ENCODE data around the gene SPATA33.
"Not testable (repeated sequence)": the region's sequence is repeated elsewhere in the genome, so short reads cannot be mapped to it uniquely, and the experiment has no call there.

SPATA33 gene

GRCh38 chr16:89664238-89664637 lies 6.6 kb downstream of the SPATA33 start:
- not testable (repeated sequence) for DNase-seq (ENCODE audit: low spot score)

GRCh38 chr16:89667000-89667399 lies 9.4 kb downstream of the SPATA33 start:
- DNase-seq (ENCODE audit: low spot score): peak; percentile 30

DNA sequence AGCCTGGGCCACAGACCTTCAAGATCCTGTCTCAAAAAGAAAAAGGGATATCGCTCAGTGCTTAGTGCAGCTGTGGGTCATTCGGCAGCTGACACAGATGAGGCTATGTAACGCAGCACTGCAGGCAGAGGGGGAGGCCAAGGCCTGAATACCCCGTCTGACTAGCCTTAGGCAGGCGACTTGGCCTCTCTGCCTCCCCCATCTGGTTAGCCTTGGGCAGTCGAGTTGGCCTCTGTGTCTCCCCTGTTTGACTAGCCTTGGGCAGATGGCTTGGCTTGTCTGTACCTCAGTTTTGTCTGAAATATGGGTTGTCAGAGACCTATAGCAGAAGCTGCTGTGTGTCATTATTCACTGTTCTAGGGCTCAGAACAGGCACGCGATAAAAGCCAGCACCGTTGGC lies 10.0 kb downstream of the SPATA33 start:
- no peak for DNase-seq (ENCODE audit: low spot score)

- DNase-seq (ENCODE audit: low spot score): no peak
Measured at GRCh38 chr16:89668790-89669158, 11.1 kb downstream of the SPATA33 start.

DNA sequence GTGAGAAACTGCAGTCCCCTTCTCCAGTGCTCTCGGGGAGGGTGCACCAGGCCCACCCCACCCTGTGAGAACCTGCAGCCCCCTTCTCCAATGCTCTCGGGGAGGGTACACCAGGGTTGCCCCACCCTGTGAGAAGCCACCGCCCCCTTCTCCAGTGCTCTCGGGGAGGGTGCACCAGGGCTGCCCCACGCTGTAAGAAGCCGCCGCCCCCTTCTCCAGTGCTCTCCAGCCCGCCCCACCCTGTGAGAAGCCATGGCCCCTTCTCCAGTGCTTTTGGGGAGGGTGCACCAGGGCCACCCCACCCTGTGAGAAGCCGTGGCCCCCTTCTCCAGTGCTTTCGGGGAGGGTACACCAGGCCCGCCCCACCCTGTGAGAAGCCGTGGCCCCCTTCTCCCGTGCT lies 12.1 kb downstream of the SPATA33 start:
- DNase-seq (ENCODE audit: low spot score): no peak

- DNase-seq (ENCODE audit: low spot score): no peak
Measured at GRCh38 chr16:89670496-89671431, 13.1 kb downstream of the SPATA33 start.

GRCh38 chr16:89671565-89671964 lies 13.9 kb downstream of the SPATA33 start:
- not testable (repeated sequence) for DNase-seq (ENCODE audit: low spot score)

- DNase-seq (ENCODE audit: low spot score): no peak
Measured at GRCh38 chr16:89672177-89672941, 14.7 kb downstream of the SPATA33 start.

DNA sequence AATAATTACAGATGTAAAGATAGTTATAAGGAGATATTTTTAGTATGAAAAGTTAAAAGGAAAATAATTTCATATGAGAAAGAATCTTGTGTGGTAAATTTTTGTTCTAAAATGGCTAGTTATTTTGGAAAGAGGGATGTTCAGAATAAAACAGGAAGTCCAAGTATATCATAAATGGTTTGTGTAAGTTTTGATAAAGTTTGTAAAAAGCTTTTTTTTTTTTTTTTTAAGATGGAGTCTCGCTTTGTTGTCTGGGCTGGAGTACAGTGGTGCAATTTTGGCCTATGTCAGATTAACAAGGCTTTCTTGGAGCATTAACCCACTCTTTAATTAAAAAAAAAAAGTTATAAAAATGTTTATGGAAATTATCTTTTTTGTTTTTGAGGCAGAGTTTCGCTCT lies 20.6 kb downstream of the SPATA33 start:
- DNase-seq (ENCODE audit: low spot score): no peak

DNA sequence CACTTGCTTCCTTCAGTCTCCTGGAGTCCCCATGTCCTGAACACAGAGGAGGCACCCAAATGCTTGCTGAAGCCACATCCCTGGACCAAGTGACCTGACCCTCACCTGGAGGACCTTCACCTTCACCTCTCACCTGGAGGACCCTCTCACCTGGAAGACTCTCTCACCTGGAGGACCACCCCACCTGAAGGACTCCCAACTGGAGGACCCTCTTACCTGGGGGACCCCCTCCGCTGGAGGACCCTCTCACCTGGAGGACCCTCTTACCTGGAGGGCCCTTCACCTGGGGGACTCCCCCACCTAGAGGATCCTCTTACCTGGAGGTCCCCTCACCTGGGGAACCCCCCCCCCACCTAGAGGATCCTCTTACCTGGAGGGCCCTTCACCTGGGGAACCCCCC lies 28.3 kb downstream of the SPATA33 start:
- DNase-seq (ENCODE audit: low spot score): no peak

DNA sequence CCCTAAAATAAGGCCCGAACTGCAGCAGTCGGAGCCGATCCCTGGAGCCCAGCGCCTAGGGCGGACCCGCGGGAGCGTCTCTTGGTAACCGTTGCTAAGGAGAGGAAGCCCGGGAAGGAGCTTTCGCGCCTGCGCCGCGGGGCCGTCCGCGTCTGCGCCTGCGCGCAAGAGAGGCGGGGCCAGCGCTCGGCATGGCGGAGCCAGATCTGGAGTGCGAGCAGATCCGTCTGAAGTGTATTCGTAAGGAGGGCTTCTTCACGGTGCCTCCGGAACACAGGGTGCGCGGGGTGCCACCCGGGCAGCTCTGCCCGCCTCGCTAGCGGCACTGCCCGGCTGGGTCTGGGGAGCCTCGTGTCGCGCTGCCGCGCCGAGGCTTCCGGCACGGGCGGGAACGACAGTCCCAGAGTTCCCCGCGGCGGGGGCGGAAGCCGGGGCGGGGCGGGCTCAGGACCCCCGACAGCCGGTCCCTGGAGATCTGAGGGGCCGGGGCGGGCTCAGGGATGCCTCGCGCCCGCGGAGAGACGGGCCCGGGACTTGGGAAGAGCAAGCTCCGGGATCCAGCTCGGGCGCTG lies 29.0 kb downstream of the SPATA33 start, which contains the start of gene CDK10:
CDK10 (plus strand) TSS at position 170 of the 572 bp plus-strand sequence; CDS start at position 192, 22 bp downstream.
- peak; percentile 91 for DNase-seq (ENCODE audit: low spot score)

DNA sequence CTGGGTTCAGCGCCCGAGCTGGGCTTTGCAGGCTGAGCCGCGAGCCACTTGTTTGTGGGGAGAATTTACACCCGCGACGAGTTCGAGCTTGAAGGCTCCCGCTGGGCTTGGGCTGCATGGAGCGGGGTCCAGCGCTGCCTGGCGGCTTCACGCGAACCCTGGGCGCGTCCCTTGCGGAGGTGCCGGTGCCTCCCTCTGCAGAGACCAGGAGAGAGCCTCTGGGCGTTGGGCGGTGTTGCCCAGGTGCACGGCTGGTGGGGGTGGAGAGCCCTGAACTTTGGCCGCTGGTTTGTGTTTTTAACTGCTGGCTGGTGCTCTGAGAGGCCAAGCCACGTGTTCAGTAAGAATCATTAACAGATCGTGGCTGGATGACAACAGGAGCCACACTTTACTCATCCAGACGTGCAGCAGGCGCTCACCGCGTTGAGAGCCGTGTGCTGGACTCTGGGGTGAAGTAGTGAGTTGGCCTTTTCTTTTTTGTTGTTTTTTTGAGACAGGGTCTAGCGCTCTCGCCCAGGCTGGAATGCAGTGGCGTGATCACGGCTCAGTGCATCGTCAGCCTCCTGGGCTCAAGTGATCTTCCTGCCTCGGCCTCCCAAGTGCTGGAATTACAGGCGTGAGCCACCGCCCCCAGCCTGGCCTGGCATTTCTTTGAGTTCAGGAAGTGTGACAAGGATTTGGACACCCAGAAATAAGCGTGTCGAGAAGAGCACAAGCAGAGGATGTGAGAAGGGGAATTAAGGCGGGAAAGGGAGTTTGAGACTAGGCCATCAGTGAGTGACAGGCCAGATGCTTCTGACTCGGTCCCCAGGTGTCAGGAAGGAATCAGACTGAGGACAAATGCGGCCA lies 29.7 kb downstream of the SPATA33 start:
- no peak for DNase-seq (ENCODE audit: low spot score)

- DNase-seq (ENCODE audit: low spot score): no peak
Measured at GRCh38 chr16:89688395-89688794, 30.8 kb downstream of the SPATA33 start.

DNA sequence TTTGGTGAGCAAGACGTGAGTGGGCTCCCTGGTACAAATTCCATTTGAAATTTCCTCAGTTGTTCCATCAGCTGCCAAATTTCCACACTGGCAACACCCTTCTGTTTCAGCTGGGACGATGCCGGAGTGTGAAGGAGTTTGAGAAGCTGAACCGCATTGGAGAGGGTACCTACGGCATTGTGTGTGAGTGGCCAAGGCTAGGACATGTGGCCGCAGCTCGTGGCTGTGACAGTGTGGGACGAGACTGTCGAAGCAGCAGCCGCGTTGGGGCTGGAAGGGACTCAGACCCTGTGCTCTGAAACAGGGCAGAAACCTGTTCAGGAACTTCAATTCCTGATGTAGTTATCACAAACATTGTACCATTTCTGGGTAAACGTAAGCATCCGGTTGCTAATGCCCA lies 31.5 kb downstream of the SPATA33 start:
- no peak for DNase-seq (ENCODE audit: low spot score)

DNA sequence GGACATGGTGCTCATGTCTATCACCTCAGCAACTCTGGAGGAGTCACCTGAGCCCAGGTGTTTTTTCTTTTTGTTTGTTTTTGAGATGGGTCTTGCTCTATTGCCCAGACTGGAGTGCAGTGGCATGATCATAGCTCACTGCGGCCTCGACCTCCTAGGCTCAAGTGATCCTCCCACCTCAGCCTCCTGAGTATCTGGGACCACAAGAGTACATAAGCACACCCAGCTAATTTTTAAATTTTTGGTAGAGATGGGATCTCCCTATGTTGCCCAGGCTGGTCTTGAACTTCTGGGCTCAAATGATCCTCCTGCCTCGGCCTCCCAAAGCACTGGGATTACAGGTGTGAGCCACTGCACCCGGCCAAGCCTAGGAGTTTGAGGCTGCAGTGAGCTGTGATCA lies 32.0 kb downstream of the SPATA33 start:
- DNase-seq (ENCODE audit: low spot score): not testable (repeated sequence)

GRCh38 chr16:89690392-89690901 lies 32.8 kb downstream of the SPATA33 start:
- DNase-seq (ENCODE audit: low spot score): no peak

DNA sequence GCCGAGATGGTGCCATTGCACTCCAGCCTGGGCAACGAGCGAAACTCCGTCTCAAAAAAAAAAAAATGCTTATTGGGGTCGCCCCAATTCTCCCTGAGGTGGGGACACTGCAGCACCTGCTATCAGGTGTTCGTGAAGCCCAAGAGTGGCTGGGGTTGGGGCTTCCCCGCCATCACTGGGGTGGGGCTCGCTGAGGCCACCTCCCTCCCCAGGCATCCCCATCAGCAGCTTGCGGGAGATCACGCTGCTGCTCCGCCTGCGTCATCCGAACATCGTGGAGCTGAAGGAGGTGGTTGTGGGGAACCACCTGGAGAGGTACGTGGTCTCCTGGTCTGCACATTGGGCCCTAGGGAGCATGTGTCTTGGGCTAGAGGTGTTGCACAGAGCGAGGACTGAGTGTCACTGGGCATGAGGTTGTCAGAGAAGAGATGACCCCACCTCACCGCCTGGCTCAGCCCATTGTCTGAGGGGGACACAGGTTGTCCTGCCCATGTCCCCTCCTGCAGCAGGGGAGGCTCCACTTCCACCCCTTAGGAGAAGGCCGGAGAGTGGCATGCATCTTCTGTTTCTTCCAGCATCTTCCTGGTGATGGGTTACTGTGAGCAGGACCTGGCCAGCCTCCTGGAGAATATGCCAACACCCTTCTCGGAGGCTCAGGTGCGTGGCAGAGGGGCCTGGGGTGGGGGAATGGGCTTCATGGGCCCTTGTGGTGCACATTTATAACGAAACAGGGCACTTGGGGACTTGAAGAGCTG lies 33.8 kb downstream of the SPATA33 start:
- no peak for DNase-seq (ENCODE audit: low spot score)

GRCh38 chr16:89691986-89692569 lies 34.4 kb downstream of the SPATA33 start:
- DNase-seq (ENCODE audit: low spot score): no peak

DNA sequence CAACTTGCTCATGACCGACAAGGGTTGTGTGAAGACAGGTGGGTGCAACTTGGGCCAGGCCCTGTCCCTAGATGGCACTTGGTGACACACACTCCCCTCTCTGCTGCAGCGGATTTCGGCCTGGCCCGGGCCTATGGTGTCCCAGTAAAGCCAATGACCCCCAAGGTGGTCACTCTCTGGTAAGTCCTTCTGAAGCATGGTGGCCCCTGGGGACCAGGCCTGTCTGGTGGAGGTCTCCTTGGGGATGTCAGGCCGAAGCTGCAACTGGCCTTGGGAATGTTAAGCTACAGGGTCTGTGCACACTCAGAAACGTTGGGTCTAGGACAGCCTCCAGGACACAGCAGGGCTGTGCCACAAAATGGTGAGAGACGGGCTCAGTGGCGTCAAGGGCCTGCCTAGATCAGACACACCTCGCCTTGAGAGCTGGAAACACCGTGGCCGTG lies 35.7 kb downstream of the SPATA33 start:
- DNase-seq (ENCODE audit: low spot score): no peak

Data from activated CD4-positive, alpha-beta T cell treated with anti-CD3 and anti-CD28 coated beads, Interleukin-2, Interleukin-4, amounts not matched to agents 100 ng/mL and 50 ng/mL, durations not matched to agents 16 hours and 8 hours (primary cell).